HEK293 (cell line): Measurements from ENCODE around the gene BBS9.

Experiments used
- CTCF ChIA-PET: fragments of 350-600 bp; formaldehyde crosslinking; extraction: SDS; loops from one replicate; lab custom pipeline; 2021; ENCODE audit warnings: antibody characterized with exemption; lab: Yijun Ruan, JAX
- POLR2A ChIA-PET: fragments of 300-600 bp; formaldehyde crosslinking; extraction: SDS; loops from one replicate; lab custom pipeline; 2020; ENCODE audit warnings: antibody characterized with exemption, inconsistent platforms; lab: Yijun Ruan, JAX
- H3K27ac ChIP-seq: fragments of 200-500 bp; sonication (Bioruptor generic); 2 replicates; pipeline ENCODE4 v1.5.1; 2014; ENCODE audit warnings: low read depth, low read length, control low read depth, inconsistent platforms; ENCODE audit errors: extremely low read depth
- H3K36me3 ChIP-seq, 2 experiments: fragments of 200-500 bp in 1 of 2; sonication (Bioruptor generic) in 1 of 2; 1 replicate in 1 of 2; 2 replicates in 1 of 2; pipeline ENCODE4 v1.5.1; 2014 to 2017; ENCODE audit warnings: inconsistent platforms in 2 of 2, low read length in 2 of 2; ENCODE audit not compliant: control insufficient read depth in 2 of 2, insufficient read depth in 1 of 2
- H3K4me1 ChIP-seq: fragments of 200-500 bp; sonication (Bioruptor generic); 2 replicates; pipeline ENCODE4 v1.5.1; 2014; ENCODE audit warnings: mild to moderate bottlenecking, low read length, inconsistent platforms; ENCODE audit not compliant: control insufficient read depth, insufficient read depth
- H3K4me3 ChIP-seq: 2 replicates; pipeline ENCODE4 v1.5.1; 2011; ENCODE audit warnings: low read depth, mild to moderate bottlenecking, control low read depth, low read length, moderate library complexity
- H3K9me3 ChIP-seq: fragments of 200-500 bp; sonication (Bioruptor generic); 2 replicates; pipeline ENCODE4 v1.5.1; 2014; ENCODE audit warnings: low read depth, low read length, inconsistent platforms; ENCODE audit not compliant: control insufficient read depth, insufficient read depth
- FEZF1 ChIP-seq: fragments of 450-650 bp; formaldehyde crosslinking; IDR thresholded peaks from 2 replicates; pipeline ENCODE4 v1.5.1; 2016; ENCODE audit warnings: missing biosample characterization, missing genetic modification characterization
- HOXD13 ChIP-seq: sonication (generic); formaldehyde crosslinking; IDR thresholded peaks from 2 replicates; pipeline ENCODE4 v1.8.0; 2022; ENCODE audit warnings: missing genetic modification reagents, borderline replicate concordance
- KLF17 ChIP-seq: fragments of 450-650 bp; formaldehyde crosslinking; IDR thresholded peaks from 2 replicates; pipeline ENCODE4 v1.5.1; 2016; ENCODE audit warnings: missing biosample characterization, missing genetic modification characterization
- PRDM2 ChIP-seq: fragments of 450-650 bp; formaldehyde crosslinking; IDR thresholded peaks from 2 replicates; pipeline ENCODE4 v1.5.1; 2016; ENCODE audit warnings: missing biosample characterization, missing genetic modification characterization, borderline replicate concordance
- PRDM6 ChIP-seq: fragments of 450-650 bp; formaldehyde crosslinking; IDR thresholded peaks from 2 replicates; pipeline ENCODE4 v1.5.1; 2017; ENCODE audit warnings: missing biosample characterization, missing genetic modification characterization
- SP7 ChIP-seq: fragments of 450-650 bp; formaldehyde crosslinking; IDR thresholded peaks from 2 replicates; pipeline ENCODE4 v1.5.1; 2016; ENCODE audit warnings: missing biosample characterization, missing genetic modification characterization
- ZBTB17 ChIP-seq: fragments of 450-650 bp; formaldehyde crosslinking; IDR thresholded peaks from 2 replicates; pipeline ENCODE4 v1.5.1; 2016; ENCODE audit warnings: missing biosample characterization, missing genetic modification characterization
- ZBTB21 ChIP-seq: fragments of 450-650 bp; formaldehyde crosslinking; IDR thresholded peaks from 2 replicates; pipeline ENCODE4 v1.5.1; 2017; ENCODE audit warnings: missing biosample characterization, missing genetic modification characterization
- ZBTB8A ChIP-seq: fragments of 450-650 bp; formaldehyde crosslinking; IDR thresholded peaks from 2 replicates; pipeline ENCODE4 v1.5.1; 2016; ENCODE audit warnings: missing biosample characterization, missing genetic modification characterization
- ZFP69B ChIP-seq: fragments of 450-650 bp; formaldehyde crosslinking; IDR thresholded peaks from 2 replicates; pipeline ENCODE4 v1.5.1; 2016; ENCODE audit warnings: missing biosample characterization, missing genetic modification characterization
- ZIC2 ChIP-seq: fragments of 450-650 bp; formaldehyde crosslinking; IDR thresholded peaks from 2 replicates; pipeline ENCODE4 v1.5.1; 2016; ENCODE audit warnings: missing biosample characterization, missing genetic modification characterization
- ZNF121 ChIP-seq: fragments of 450-650 bp; formaldehyde crosslinking; IDR thresholded peaks from 2 replicates; pipeline ENCODE4 v1.5.1; 2016; ENCODE audit warnings: missing biosample characterization, missing genetic modification characterization
- ZNF132 ChIP-seq: fragments of 450-650 bp; formaldehyde crosslinking; IDR thresholded peaks from 2 replicates; pipeline ENCODE4 v1.5.1; 2017; ENCODE audit warnings: missing biosample characterization, missing genetic modification characterization, borderline replicate concordance
- ZNF133 ChIP-seq: fragments of 450-650 bp; formaldehyde crosslinking; IDR thresholded peaks from 2 replicates; pipeline ENCODE4 v1.5.1; 2016; ENCODE audit warnings: missing biosample characterization, missing genetic modification characterization
- ZNF248 ChIP-seq: fragments of 450-650 bp; formaldehyde crosslinking; IDR thresholded peaks from 2 replicates; pipeline ENCODE4 v1.5.1; 2017; ENCODE audit warnings: missing biosample characterization, missing genetic modification characterization
- ZNF514 ChIP-seq: fragments of 450-650 bp; formaldehyde crosslinking; IDR thresholded peaks from 2 replicates; pipeline ENCODE4 v1.5.1; 2016; ENCODE audit warnings: missing biosample characterization, missing genetic modification characterization
- ZNF626 ChIP-seq: fragments of 450-650 bp; sonication (Bioruptor Pico); formaldehyde crosslinking; IDR thresholded peaks from 2 replicates; pipeline ENCODE4 v1.5.1; 2018; ENCODE audit warnings: missing biosample characterization, missing genetic modification characterization, inconsistent platforms
- ZNF654 ChIP-seq: fragments of 450-650 bp; formaldehyde crosslinking; IDR thresholded peaks from 2 replicates; pipeline ENCODE4 v1.5.1; 2016; ENCODE audit warnings: low read depth, missing biosample characterization, missing genetic modification characterization
- ZNF658 ChIP-seq: fragments of 450-650 bp; formaldehyde crosslinking; IDR thresholded peaks from 2 replicates; pipeline ENCODE4; 2016; ENCODE audit warnings: missing biosample characterization, missing genetic modification characterization
- TF ChIP-seq, protein P1 (sequence below): fragments of 450-650 bp; formaldehyde crosslinking; IDR thresholded peaks from 2 replicates; pipeline ENCODE4 v1.5.1; 2016; ENCODE audit warnings: missing biosample characterization, missing genetic modification characterization
- TF ChIP-seq, protein P2 (sequence below): fragments of 450-650 bp; formaldehyde crosslinking; IDR thresholded peaks from 2 replicates; pipeline ENCODE4 v1.5.1; 2016; ENCODE audit warnings: missing biosample characterization, missing genetic modification characterization

Gene BBS9

GRCh38 chr7:33503736-33504135 lies 374.4 kb downstream of the BBS9 start (continued):
- no peak for TF ChIP-seq PRDM2 (tag by site-specific recombination)

GRCh38 chr7:33504266-33504665 lies 374.9 kb downstream of the BBS9 start:
- TF ChIP-seq HOXD13 (no peak), ZNF654 (tag by site-specific recombination) (no peak), ZBTB17 (tag by site-specific recombination) (no peak), ZNF658 (tag by site-specific recombination) (no peak), ZNF133 (tag by site-specific recombination) (no peak), ZIC2 (tag by site-specific recombination) (no peak), ZBTB8A (no peak), FEZF1 (tag by site-specific recombination) (no peak), ZNF248 (no peak)
- TF ChIP-seq, protein P1, sequence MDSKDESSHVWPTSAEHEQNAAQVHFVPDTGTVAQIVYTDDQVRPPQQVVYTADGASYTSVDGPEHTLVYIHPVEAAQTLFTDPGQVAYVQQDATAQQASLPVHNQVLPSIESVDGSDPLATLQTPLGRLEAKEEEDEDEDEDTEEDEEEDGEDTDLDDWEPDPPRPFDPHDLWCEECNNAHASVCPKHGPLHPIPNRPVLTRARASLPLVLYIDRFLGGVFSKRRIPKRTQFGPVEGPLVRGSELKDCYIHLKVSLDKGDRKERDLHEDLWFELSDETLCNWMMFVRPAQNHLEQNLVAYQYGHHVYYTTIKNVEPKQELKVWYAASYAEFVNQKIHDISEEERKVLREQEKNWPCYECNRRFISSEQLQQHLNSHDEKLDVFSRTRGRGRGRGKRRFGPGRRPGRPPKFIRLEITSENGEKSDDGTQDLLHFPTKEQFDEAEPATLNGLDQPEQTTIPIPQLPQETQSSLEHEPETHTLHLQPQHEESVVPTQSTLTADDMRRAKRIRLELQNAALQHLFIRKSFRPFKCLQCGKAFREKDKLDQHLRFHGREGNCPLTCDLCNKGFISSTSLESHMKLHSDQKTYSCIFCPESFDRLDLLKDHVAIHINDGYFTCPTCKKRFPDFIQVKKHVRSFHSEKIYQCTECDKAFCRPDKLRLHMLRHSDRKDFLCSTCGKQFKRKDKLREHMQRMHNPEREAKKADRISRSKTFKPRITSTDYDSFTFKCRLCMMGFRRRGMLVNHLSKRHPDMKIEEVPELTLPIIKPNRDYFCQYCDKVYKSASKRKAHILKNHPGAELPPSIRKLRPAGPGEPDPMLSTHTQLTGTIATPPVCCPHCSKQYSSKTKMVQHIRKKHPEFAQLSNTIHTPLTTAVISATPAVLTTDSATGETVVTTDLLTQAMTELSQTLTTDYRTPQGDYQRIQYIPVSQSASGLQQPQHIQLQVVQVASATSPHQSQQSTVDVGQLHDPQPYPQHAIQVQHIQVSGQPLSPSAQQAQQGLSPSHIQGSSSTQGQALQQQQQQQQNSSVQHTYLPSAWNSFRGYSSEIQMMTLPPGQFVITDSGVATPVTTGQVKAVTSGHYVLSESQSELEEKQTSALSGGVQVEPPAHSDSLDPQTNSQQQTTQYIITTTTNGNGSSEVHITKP (tag by site-specific recombination) = no peak
- CTCF ChIA-PET = no interaction called here
- no peak overlapping the region for H3K27ac ChIP-seq
- H3K4me1 ChIP-seq = no peaks in the 10 kb centered on the region
- H3K9me3 ChIP-seq = no peaks in the 10 kb centered on the region
- no peak overlapping the region for H3K4me3 ChIP-seq
- H3K36me3 ChIP-seq = no peaks in the 10 kb centered on the region
- POLR2A ChIA-PET = no interaction called here

- Histone ChIP-seq H3K27ac (no peak overlapping the region), H3K4me3 (no peak overlapping the region), H3K36me3 (no peaks in the 10 kb centered on the region), H3K9me3 (no peaks in the 10 kb centered on the region), H3K4me1 (no peaks in the 10 kb centered on the region)
- ChIA-PET CTCF (interaction anchor here (0.6 kb wide), 1 partner anchor 11 kb away, joined by 3 read pairs; no protein-coding TSS in a partner anchor), POLR2A (no interaction called here)
- TF ChIP-seq ZNF121 (tag by site-specific recombination) = no peak
- no peak for TF ChIP-seq ZBTB21
- no peak for TF ChIP-seq PRDM6 (tag by site-specific recombination)
- TF ChIP-seq ZNF132 (tag by site-specific recombination) = no peak
- TF ChIP-seq, protein P2, sequence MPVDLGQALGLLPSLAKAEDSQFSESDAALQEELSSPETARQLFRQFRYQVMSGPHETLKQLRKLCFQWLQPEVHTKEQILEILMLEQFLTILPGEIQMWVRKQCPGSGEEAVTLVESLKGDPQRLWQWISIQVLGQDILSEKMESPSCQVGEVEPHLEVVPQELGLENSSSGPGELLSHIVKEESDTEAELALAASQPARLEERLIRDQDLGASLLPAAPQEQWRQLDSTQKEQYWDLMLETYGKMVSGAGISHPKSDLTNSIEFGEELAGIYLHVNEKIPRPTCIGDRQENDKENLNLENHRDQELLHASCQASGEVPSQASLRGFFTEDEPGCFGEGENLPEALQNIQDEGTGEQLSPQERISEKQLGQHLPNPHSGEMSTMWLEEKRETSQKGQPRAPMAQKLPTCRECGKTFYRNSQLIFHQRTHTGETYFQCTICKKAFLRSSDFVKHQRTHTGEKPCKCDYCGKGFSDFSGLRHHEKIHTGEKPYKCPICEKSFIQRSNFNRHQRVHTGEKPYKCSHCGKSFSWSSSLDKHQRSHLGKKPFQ (tag by site-specific recombination) = no peak
- no peak for TF ChIP-seq ZNF626 (tag by site-specific recombination)
- TF ChIP-seq SP7 (tag by site-specific recombination) = no peak
- no peak for TF ChIP-seq ZFP69B (tag by site-specific recombination)
- TF ChIP-seq ZIC2 (tag by site-specific recombination) = no peak
- no peak for TF ChIP-seq KLF17 (tag by site-specific recombination)
- TF ChIP-seq ZNF514 (tag by site-specific recombination) = no peak
These were observed 379.8 kb downstream of the BBS9 start for GRCh38 chr7:33509206-33509605.
